ENCODE results near the gene IQCE. TPM values are rescaled to one million over a fixed set of nuclear protein-coding genes. Genes with fewer than 3 reads are reported as not detected.

Gene IQCE
- total RNA-seq, 1 experiment from 2014 or later: 21.4 TPM

GRCh38 chr7:2641406-2642393 lies 82.9 kb downstream of the IQCE start:
- Histone ChIP-seq H3K4me2 (ENCODE audit: low read length) (no peak overlapping the region), H3K9ac (ENCODE audit: low read length) (no peak overlapping the region), H4K20me1 (ENCODE audit: insufficient read depth) (no peaks in the 10 kb centered on the region), H3K36me3 (ENCODE audit: control insufficient read depth in 1 of 2, insufficient read depth in 2 of 2, low read length in 2 of 2) (no peaks in the 10 kb centered on the region), H2AFZ (ENCODE audit: low read depth, low read length, poor library complexity, severe bottlenecking) (no peak overlapping the region), H3K27ac (ENCODE audit: low read depth, low read length) (no peak overlapping the region; the same call in 1 of the 2 replicates), H3K4me3 (replicated peaks in 1 of 2; ENCODE audit: low read depth in 1 of 2, low read length in 2 of 2) (no peak overlapping the region), H3K9me3 (ENCODE audit: control insufficient read depth in 1 of 2, insufficient read depth in 1 of 2, low read depth in 1 of 2, low read length in 2 of 2) (no peaks in the 10 kb centered on the region), H3K27me3 (ENCODE audit: insufficient read depth, low read length) (no peaks in the 10 kb centered on the region), H3K4me1 (ENCODE audit: control insufficient read depth in 1 of 2, insufficient read depth in 2 of 2, low read length in 2 of 2) (peaks cover 17 to 18% of the 10 kb centered on the region in 2 experiments), H3K9me2 (ENCODE audit: insufficient read depth) (no peaks in the 10 kb centered on the region), H3K79me2 (ENCODE audit: insufficient read depth, low read length) (no peaks in the 10 kb centered on the region)
- no TSS peak for BruUV-seq (replicated peaks)
- RAD21 ChIA-PET (ENCODE audit: low non-redundant PET in 1 of 2, low total read pairs in 2 of 2, uncharacterized antibody in 2 of 2, unreplicated experiment in 2 of 2): no interaction called here
- POLR2A ChIA-PET: no interaction called here
- no peak for ATAC-seq
- TF ChIP-seq YY1 (IDR thresholded peaks at IDR 0.05; ENCODE audit: extremely low read depth, insufficient replicate concordance, low read depth, low read length): no peak
- TF ChIP-seq REST (IDR thresholded peaks at IDR 0.05; ENCODE audit: low read depth): no peak
- no peak for TF ChIP-seq SRF (IDR thresholded peaks at IDR 0.05; ENCODE audit: low read depth)
- TF ChIP-seq MAX (IDR thresholded peaks at IDR 0.05): no peak
- no peak for TF ChIP-seq EZH2phosphoT487 (IDR thresholded peaks at IDR 0.05; ENCODE audit: borderline replicate concordance)
- no peak for TF ChIP-seq JUND (IDR thresholded peaks at IDR 0.05)
- no peak for TF ChIP-seq ZBTB33 (IDR thresholded peaks at IDR 0.05; ENCODE audit: extremely low read depth, insufficient replicate concordance, low read length)
- TF ChIP-seq CEBPB (IDR thresholded peaks at IDR 0.05; ENCODE audit: low read depth): no peak
- TF ChIP-seq CTCF (IDR thresholded peaks at IDR 0.05 in 2 of 3, conservative IDR thresholded peaks at IDR 0.05 in 1 of 3; ENCODE audit: borderline replicate concordance in 1 of 3, insufficient read depth in 1 of 3, low read depth in 2 of 3, low read length in 2 of 3): no peak
- TF ChIP-seq ATF3 (IDR thresholded peaks at IDR 0.05): no peak
- TF ChIP-seq RAD21 (IDR thresholded peaks at IDR 0.05; ENCODE audit: low read depth): no peak
- TF ChIP-seq ELF1 (IDR thresholded peaks at IDR 0.05; ENCODE audit: borderline replicate concordance, low read depth): no peak
- TF ChIP-seq FOSL1 (IDR thresholded peaks at IDR 0.05; ENCODE audit: low read depth): no peak
- no peak for TF ChIP-seq POLR2A (IDR thresholded peaks at IDR 0.05; ENCODE audit: borderline replicate concordance, extremely low read depth, insufficient read depth, insufficient read length)
- no peak for TF ChIP-seq CBX3 (IDR thresholded peaks at IDR 0.05; ENCODE audit: low read depth)
- TF ChIP-seq EGR1 (IDR thresholded peaks at IDR 0.05; ENCODE audit: low read depth): no peak
- no peak for TF ChIP-seq SIN3A (IDR thresholded peaks at IDR 0.05; ENCODE audit: low read depth)
- TF ChIP-seq ZNF274 (IDR thresholded peaks at IDR 0.05; ENCODE audit: low read depth, low read length): no peak
- no peak for TF ChIP-seq SP1 (IDR thresholded peaks at IDR 0.05; ENCODE audit: low read depth)
- intact Hi-C loops (cut with micrococcal nuclease): no loop called here
- CTCF ChIA-PET: no interaction called here
- DNase-seq (ENCODE audit: low read depth, low spot score): no peak
